Left ventricle myocardium inferior (tissue), 1 donor: ENCODE measurements around the gene WNT3. TPM values are rescaled to one million over a fixed set of nuclear protein-coding genes. Genes with fewer than 3 reads are reported as not detected.
"Not testable (repeated sequence)": the region's sequence is repeated elsewhere in the genome, so short reads cannot be mapped to it uniquely, and the experiment has no call there.

ENCODE experiments used
- DNase-seq: peaks from one replicate; pipeline ENCODE4 v3.0.0-alpha.2; 2020
- H3K27ac ChIP-seq: fragments of 200-600 bp; replicated peaks from 2 replicates; pipeline ENCODE4 v1.8.0; 2021
- H3K27me3 ChIP-seq: fragments of 200-600 bp; 2 replicates; pipeline ENCODE4 v1.8.0; 2021; ENCODE audit warnings: low read depth
- H3K36me3 ChIP-seq: fragments of 200-600 bp; 2 replicates; pipeline ENCODE4 v1.8.0; 2021
- H3K4me1 ChIP-seq: fragments of 200-600 bp; 2 replicates; pipeline ENCODE4 v1.8.0; 2021
- H3K4me3 ChIP-seq: fragments of 200-600 bp; 2 replicates; pipeline ENCODE4 v1.8.0; 2021; ENCODE audit warnings: mild to moderate bottlenecking, moderate library complexity
- H3K9me3 ChIP-seq: fragments of 200-600 bp; replicated peaks from 2 replicates; pipeline ENCODE4 v1.8.0; 2021
- CTCF ChIP-seq: fragments of 200-600 bp; IDR thresholded peaks from 2 replicates; pipeline ENCODE4 v1.8.0; 2021; ENCODE audit warnings: antibody characterized with exemption, mild to moderate bottlenecking, borderline replicate concordance
- intact Hi-C: fragments of 100-400 bp; cut with micrococcal nuclease; formaldehyde crosslinking; loops from one replicate; pipeline ENCODE4 v1.11.0; 2022
- total RNA-seq: library from RNA; stranded (reverse); fragmentation: NEBNext Ultra II Directional; extraction: Animal tissue kit (Norgen Biotek cat#: 25700); gene quantifications from one replicate; pipeline ENCODE4 v1.2.1, GENCODE V29; 2021
- donor health status: DM: no; HTN: yes; CAD: no; lungs with severe emphysema.

WNT3 gene
- total RNA-seq, 1 donor from 2014 or later, result 0.96 TPM

- Histone ChIP-seq H3K9me3 (peaks cover 10% of the 10 kb centered on the region), H3K4me1 (peaks cover 7% of the 10 kb centered on the region), H3K27ac (no peak overlapping the region), H3K36me3 (no peaks in the 10 kb centered on the region), H3K27me3 (peaks cover 70% of the 10 kb centered on the region), H3K4me3 (peak overlapping the region; percentile 39)
- intact Hi-C loops, result no loop called here
- DNase-seq, result no peak
- TF ChIP-seq CTCF, result peak; percentile 84
Measured at GRCh38 chr17:46841561-46842379, 23.3 kb upstream of the WNT3 start.

GRCh38 chr17:46840596-46840995 lies 22.1 kb upstream of the WNT3 start:
- H3K27ac ChIP-seq, intact Hi-C loops, H3K4me1 ChIP-seq, DNase-seq, H3K4me3 ChIP-seq, H3K36me3 ChIP-seq: not testable (repeated sequence)
- peaks cover 61% of the 10 kb centered on the region for H3K27me3 ChIP-seq
- peaks cover 10% of the 10 kb centered on the region for H3K9me3 ChIP-seq

DNA sequence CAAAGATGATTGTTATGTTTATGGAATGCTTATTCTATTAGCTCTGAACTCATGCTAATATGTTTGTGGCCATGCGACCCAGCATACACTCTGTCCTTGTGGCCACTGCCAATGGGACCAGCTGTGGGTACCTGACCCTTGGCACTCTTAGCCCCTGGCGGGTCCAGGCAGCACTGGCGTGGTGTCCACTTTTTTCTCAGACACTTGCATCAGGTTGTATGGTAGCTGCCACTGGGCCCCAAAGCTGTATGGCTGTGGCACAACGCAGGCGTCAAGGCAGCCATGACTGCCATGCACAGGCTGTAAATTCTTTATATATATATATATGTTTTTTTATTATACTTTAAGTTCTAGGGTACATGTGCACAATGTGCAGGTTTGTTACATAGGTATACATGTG lies 20.7 kb upstream of the WNT3 start:
- DNase-seq, result no peak
- TF ChIP-seq CTCF, result no peak
- Histone ChIP-seq H3K4me3 (no peak overlapping the region), H3K27me3 (peaks cover 59% of the 10 kb centered on the region), H3K36me3 (no peaks in the 10 kb centered on the region), H3K4me1 (peaks cover 7% of the 10 kb centered on the region), H3K9me3 (peaks cover 10% of the 10 kb centered on the region), H3K27ac (no peak overlapping the region)
- intact Hi-C loops, result no loop called here

DNA sequence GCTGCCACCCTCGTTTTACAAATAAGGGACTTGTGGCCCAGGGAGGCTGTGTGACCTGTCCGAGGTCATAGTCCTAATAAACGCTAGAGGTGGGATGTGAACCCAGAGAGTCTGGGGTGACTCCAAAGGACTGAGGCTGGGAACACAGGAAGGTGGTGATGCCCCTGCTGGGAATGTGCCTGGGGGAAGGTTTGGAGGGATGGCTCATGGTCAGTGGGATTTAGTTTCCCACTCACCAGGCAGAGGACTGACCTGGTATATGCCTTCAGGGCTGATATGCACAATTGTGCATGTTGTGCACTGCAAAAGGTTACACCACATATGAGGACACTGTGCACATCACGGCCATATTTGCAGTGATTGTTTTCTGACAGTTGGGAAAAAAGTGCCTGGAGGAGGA lies 19.0 kb upstream of the WNT3 start:
- peaks cover under 1% of the 10 kb centered on the region for H3K9me3 ChIP-seq
- TF ChIP-seq CTCF, result no peak
- no peak for DNase-seq
- peaks cover 7% of the 10 kb centered on the region for H3K4me1 ChIP-seq
- peaks cover 48% of the 10 kb centered on the region for H3K27me3 ChIP-seq
- no peak overlapping the region for H3K27ac ChIP-seq
- intact Hi-C loops, result no loop called here
- H3K36me3 ChIP-seq, result no peaks in the 10 kb centered on the region
- H3K4me3 ChIP-seq, result no peak overlapping the region

- Histone ChIP-seq H3K4me3 (no peak overlapping the region), H3K9me3 (no peaks in the 10 kb centered on the region), H3K27me3 (peaks cover 44% of the 10 kb centered on the region), H3K4me1 (peaks cover 3% of the 10 kb centered on the region), H3K27ac (no peak overlapping the region), H3K36me3 (no peaks in the 10 kb centered on the region)
- no peak for DNase-seq
- intact Hi-C loops, result no loop called here
- TF ChIP-seq CTCF, result no peak
Measured at GRCh38 chr17:46836500-46836899, 18.0 kb upstream of the WNT3 start.

DNA sequence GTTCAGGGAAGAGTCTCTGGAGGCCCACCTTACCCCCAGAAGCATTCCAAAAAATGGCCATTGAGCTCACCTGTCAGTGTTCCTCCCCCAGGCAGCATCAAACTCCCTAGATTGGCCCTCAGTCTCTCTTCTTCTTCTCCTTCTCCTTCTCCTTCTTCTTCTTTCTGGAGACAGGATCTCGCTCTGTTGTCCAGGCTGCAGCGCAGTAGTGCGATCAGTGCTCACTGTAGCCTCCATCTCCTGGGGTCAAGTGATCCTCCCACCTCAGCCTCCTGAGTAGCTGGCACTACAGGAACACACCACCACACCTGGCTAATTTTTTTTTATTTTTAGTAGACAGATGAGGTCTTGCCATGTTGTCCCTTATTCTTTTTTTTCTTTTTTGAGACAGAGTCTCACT lies 16.4 kb upstream of the WNT3 start:
- TF ChIP-seq CTCF, result no peak
- H3K9me3 ChIP-seq, result no peaks in the 10 kb centered on the region
- H3K4me1 ChIP-seq, result no peaks in the 10 kb centered on the region
- peaks cover 35% of the 10 kb centered on the region for H3K27me3 ChIP-seq
- no peak for DNase-seq
- no peaks in the 10 kb centered on the region for H3K36me3 ChIP-seq
- no peak overlapping the region for H3K27ac ChIP-seq
- no peak overlapping the region for H3K4me3 ChIP-seq
- intact Hi-C loops, result no loop called here
